ENCODE results near the gene HAGH.

Gene HAGH

DNA sequence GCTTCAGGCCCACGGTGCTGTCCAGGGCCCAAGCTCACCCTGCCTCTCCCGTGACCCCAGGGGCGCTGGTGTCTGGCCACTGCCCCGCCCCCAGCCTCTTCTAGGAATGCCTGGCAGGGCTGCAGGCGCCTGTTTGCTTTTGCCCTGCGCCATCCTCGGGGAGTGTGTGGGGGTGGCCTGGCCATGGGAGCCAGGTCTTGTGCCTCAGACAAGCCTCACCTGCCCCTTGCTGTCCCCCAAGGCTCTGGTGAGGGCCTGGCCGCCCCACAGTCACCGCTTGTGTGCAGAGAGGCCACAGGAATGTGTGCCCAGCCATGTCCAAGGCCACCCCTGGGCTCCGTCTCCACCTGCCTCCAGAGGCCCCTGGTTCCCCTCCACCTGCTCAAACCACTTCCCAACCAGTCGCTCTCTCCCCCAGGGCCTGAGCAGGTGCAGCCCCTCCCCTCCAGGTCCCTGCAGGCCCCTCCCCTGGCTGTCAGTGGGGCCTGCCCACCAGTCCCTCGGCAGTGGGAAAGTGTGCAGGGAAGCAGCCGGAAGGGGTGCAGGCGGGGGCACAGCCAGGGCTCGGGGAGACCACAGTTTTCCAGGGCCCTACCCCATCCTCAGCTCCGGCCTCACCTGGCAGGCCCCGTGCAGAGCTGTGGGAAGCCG lies 32.3 kb downstream of the HAGH start:
- H3K4me1 ChIP-seq (ENCODE audit: control extremely low read depth in 1 of 4, control insufficient read depth in 4 of 4, insufficient read depth in 4 of 4, low read length in 3 of 4) = no peaks in the 10 kb centered on the region
- H3K4me3 ChIP-seq (ENCODE audit: control insufficient read depth in 1 of 7, extremely low read depth in 1 of 7, insufficient read depth in 4 of 7, low read depth in 2 of 7, low read length in 6 of 7) = no peak overlapping the region
- H3K9me3 ChIP-seq (ENCODE audit: control extremely low read depth in 1 of 5, control insufficient read depth in 4 of 5, insufficient read depth in 2 of 5, low read depth in 1 of 5, low read length in 4 of 5) = peaks cover 0 to 9% (median 4%) of the 10 kb centered on the region in 5 experiments
- DNase-seq = no peak
- CTCF ChIA-PET = no interaction called here
- H3K27me3 ChIP-seq (replicated peaks in 2 of 5; ENCODE audit: control insufficient read depth in 4 of 5, insufficient read depth in 5 of 5, low read length in 4 of 5) = no peaks in the 10 kb centered on the region
- POLR2A ChIA-PET = no interaction called here
- WGBS (ENCODE audit: insufficient coverage) = 86% methylated on average over 17 of the region's 18 CpGs
- H3K27ac ChIP-seq (ENCODE audit: insufficient read depth in 1 of 2, low read depth in 1 of 2, low read length in 2 of 2, poor library complexity in 1 of 2, severe bottlenecking in 2 of 2) = no peak overlapping the region
- peaks cover 0 to 27% (median 12%) of the 10 kb centered on the region in 4 experiments for H3K36me3 ChIP-seq (ENCODE audit: control insufficient read depth in 4 of 4, insufficient read depth in 4 of 4, low read length in 3 of 4)

DNA sequence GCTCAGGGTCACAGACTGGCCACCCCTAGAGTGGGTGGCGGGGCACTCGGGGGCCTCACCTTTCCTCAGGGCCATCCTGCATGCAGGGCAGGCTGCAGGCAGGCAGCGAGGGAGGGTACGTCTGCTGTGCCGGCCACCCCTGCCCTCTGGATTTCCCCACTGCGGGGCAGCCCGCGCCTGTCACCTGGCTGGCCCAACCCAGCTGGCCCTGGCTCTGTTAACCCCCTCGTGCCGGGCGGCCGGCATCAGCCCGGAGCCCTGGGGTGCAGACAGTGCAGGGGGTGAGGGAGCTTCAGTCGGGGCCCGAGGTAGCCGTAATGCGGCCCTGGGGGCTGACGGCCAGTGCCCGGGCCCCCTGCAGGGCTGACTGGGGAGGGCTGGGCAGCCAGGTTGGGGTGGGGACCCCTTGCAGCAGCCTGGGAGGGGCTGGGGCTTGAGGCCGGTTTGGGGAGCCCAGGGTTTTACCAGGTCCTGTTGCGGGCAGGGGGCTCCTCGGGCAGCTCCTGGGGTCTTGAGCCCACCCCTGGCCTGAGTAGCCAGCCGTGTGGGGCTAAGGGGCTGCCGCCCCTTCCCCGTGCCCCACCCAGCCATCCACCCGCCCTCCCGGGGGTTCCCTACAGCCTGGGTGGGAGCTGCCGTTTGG lies 32.9 kb downstream of the HAGH start, which contains the start of gene IGFALS:
IGFALS (minus strand) TSS at position 128 of the 643 bp plus-strand sequence; CDS start at position 75, 53 bp downstream.
- Histone ChIP-seq H3K36me3 (ENCODE audit: control insufficient read depth in 4 of 4, insufficient read depth in 4 of 4, low read length in 3 of 4) (peaks cover 0 to 33% (median 16%) of the 10 kb centered on the region in 4 experiments), H3K4me3 (ENCODE audit: control insufficient read depth in 1 of 7, extremely low read depth in 1 of 7, insufficient read depth in 4 of 7, low read depth in 2 of 7, low read length in 6 of 7) (no peak within 1 kb of the TSS), H3K27ac (ENCODE audit: insufficient read depth in 1 of 2, low read depth in 1 of 2, low read length in 2 of 2, poor library complexity in 1 of 2, severe bottlenecking in 2 of 2) (no peak within 1 kb of the TSS), H3K4me1 (ENCODE audit: control extremely low read depth in 1 of 4, control insufficient read depth in 4 of 4, insufficient read depth in 4 of 4, low read length in 3 of 4) (no peaks in the 10 kb centered on the region), H3K27me3 (replicated peaks in 2 of 5; ENCODE audit: control insufficient read depth in 4 of 5, insufficient read depth in 5 of 5, low read length in 4 of 5) (no peaks in the 10 kb centered on the region), H3K9me3 (ENCODE audit: control extremely low read depth in 1 of 5, control insufficient read depth in 4 of 5, insufficient read depth in 2 of 5, low read depth in 1 of 5, low read length in 4 of 5) (peaks cover 0 to 6% (median 3%) of the 10 kb centered on the region in 5 experiments)
- 92% methylated on average over 16 of the region's 28 CpGs for WGBS (ENCODE audit: insufficient coverage)
- POLR2A ChIA-PET = no interaction called here
- no peak for DNase-seq
- CTCF ChIA-PET = no interaction called here

GRCh38 chr16:1792836-1793577 lies 33.6 kb downstream of the HAGH start:
- POLR2A ChIA-PET = no interaction called here
- Histone ChIP-seq H3K9me3 (ENCODE audit: control extremely low read depth in 1 of 5, control insufficient read depth in 4 of 5, insufficient read depth in 2 of 5, low read depth in 1 of 5, low read length in 4 of 5) (peaks cover 0 to 4% (median 2%) of the 10 kb centered on the region in 5 experiments), H3K4me1 (ENCODE audit: control extremely low read depth in 1 of 4, control insufficient read depth in 4 of 4, insufficient read depth in 4 of 4, low read length in 3 of 4) (no peaks in the 10 kb centered on the region), H3K4me3 (ENCODE audit: control insufficient read depth in 1 of 7, extremely low read depth in 1 of 7, insufficient read depth in 4 of 7, low read depth in 2 of 7, low read length in 6 of 7) (no peak overlapping the region), H3K27me3 (replicated peaks in 2 of 5; ENCODE audit: control insufficient read depth in 4 of 5, insufficient read depth in 5 of 5, low read length in 4 of 5) (no peaks in the 10 kb centered on the region), H3K27ac (ENCODE audit: insufficient read depth in 1 of 2, low read depth in 1 of 2, low read length in 2 of 2, poor library complexity in 1 of 2, severe bottlenecking in 2 of 2) (no peak overlapping the region), H3K36me3 (ENCODE audit: control insufficient read depth in 4 of 4, insufficient read depth in 4 of 4, low read length in 3 of 4) (peaks cover 0 to 40% (median 22%) of the 10 kb centered on the region in 4 experiments)
- no peak for DNase-seq
- CTCF ChIA-PET = no interaction called here
- 97% methylated on average over 24 of the region's 33 CpGs for WGBS (ENCODE audit: insufficient coverage)

DNA sequence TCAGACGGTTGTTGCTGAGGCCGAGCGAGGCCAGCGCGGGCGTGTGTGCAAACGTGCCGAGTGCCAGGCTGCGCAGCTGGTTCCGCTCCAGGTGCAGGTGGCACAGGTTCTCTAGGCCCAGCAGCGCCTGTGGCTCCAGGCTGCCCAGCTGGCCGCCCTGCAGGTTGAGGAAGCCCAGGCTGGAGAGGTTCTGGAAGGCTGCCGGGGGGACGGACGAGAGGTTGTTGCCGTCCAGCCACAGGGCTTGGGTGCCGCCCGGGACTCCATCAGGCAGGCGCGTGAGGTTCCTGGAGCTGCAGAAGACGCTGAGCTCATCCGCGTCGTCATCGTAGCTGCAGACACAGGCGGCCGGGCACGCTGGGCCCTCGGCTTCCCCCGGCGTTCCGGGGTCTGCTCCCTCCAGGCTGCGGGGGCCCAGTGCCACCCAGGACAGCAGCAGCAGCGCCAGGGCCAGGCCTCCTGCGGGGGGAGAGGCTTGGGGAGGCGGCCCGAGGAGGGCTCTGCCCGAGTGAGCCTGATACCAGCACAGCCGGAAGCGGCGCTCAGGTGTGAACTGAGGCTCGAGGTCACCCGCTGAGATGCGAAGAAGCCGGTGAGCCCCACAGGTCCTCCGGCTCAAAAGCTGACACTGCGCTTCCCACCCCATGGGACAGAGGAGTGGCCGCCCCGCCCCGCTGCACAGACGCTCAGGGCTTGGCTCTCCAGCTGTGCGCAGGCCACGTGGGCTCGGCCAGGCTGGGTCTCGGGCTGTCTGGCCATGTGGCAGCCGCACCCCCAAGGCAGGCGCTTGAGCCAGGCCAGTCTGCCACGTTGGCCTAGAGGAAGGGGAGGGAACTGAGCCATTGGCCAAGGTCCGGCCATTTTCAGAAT lies 34.4 kb downstream of the HAGH start:
- peaks cover 0 to under 1% (median 0%) of the 10 kb centered on the region in 5 experiments for H3K9me3 ChIP-seq (ENCODE audit: control extremely low read depth in 1 of 5, control insufficient read depth in 4 of 5, insufficient read depth in 2 of 5, low read depth in 1 of 5, low read length in 4 of 5)
- 96% methylated on average over 59 of the region's 59 CpGs for WGBS (ENCODE audit: insufficient coverage)
- H3K36me3 ChIP-seq (ENCODE audit: control insufficient read depth in 4 of 4, insufficient read depth in 4 of 4, low read length in 3 of 4) = peaks cover 0 to 48% (median 27%) of the 10 kb centered on the region in 4 experiments
- DNase-seq = no peak
- CTCF ChIA-PET = no interaction called here
- POLR2A ChIA-PET = no interaction called here
- H3K27ac ChIP-seq (ENCODE audit: insufficient read depth in 1 of 2, low read depth in 1 of 2, low read length in 2 of 2, poor library complexity in 1 of 2, severe bottlenecking in 2 of 2) = no peak overlapping the region
- H3K4me3 ChIP-seq (ENCODE audit: control insufficient read depth in 1 of 7, extremely low read depth in 1 of 7, insufficient read depth in 4 of 7, low read depth in 2 of 7, low read length in 6 of 7) = no peak overlapping the region
- no peaks in the 10 kb centered on the region for H3K4me1 ChIP-seq (ENCODE audit: control extremely low read depth in 1 of 4, control insufficient read depth in 4 of 4, insufficient read depth in 4 of 4, low read length in 3 of 4)
- H3K27me3 ChIP-seq (replicated peaks in 2 of 5; ENCODE audit: control insufficient read depth in 4 of 5, insufficient read depth in 5 of 5, low read length in 4 of 5) = no peaks in the 10 kb centered on the region

DNA sequence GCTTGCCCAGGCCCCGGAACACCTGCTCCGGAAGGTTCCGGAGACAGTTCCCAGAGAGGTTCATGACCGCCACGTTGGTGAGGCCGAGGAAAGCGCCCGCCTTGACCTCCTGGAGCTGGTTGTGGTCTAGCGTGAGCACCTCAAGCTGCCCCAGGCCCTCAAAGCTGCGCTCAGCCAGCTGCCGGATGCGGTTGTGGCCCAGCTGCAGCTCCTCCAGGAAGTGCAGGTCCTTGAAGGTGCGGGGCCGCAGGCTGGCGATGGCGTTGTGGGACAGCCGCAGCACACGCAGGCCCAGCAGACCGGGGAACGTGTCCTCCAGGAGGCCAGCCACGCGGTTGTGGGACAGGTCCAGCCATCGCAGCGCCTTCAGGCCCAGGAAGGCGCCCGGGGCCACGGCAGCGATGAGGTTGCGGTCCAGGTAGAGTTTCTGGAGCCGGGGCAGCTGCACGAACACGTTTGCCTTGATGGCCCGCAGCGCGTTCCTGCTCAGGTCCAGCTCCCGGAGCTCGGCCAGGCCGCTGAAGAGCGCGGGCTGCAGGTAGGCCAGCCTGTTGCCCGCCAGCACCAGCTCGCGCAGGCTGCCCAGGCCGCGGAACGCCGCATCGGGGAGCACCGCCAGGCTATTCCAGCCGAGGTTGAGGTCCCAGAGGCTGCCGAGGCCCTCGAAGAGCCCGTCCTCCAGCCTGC lies 35.2 kb downstream of the HAGH start:
- Histone ChIP-seq H3K36me3 (ENCODE audit: control insufficient read depth in 4 of 4, insufficient read depth in 4 of 4, low read length in 3 of 4) (peaks cover 0 to 56% (median 32%) of the 10 kb centered on the region in 4 experiments), H3K9me3 (ENCODE audit: control extremely low read depth in 1 of 5, control insufficient read depth in 4 of 5, insufficient read depth in 2 of 5, low read depth in 1 of 5, low read length in 4 of 5) (no peaks in the 10 kb centered on the region), H3K4me3 (ENCODE audit: control insufficient read depth in 1 of 7, extremely low read depth in 1 of 7, insufficient read depth in 4 of 7, low read depth in 2 of 7, low read length in 6 of 7) (no peak overlapping the region), H3K27me3 (replicated peaks in 2 of 5; ENCODE audit: control insufficient read depth in 4 of 5, insufficient read depth in 5 of 5, low read length in 4 of 5) (no peaks in the 10 kb centered on the region), H3K27ac (ENCODE audit: insufficient read depth in 1 of 2, low read depth in 1 of 2, low read length in 2 of 2, poor library complexity in 1 of 2, severe bottlenecking in 2 of 2) (no peak overlapping the region), H3K4me1 (ENCODE audit: control extremely low read depth in 1 of 4, control insufficient read depth in 4 of 4, insufficient read depth in 4 of 4, low read length in 3 of 4) (no peaks in the 10 kb centered on the region)
- ChIA-PET CTCF (interaction anchor here (0.8 kb wide), 1 partner anchor 57 kb away, joined by 3 read pairs; no protein-coding TSS in a partner anchor), POLR2A (interaction anchor here (0.8 kb wide), 1 partner anchor 35 kb away, joined by 3 read pairs; the partner anchor contains the start of gene HAGH)
- WGBS (ENCODE audit: insufficient coverage) = 97% methylated on average over 53 of the region's 53 CpGs
- DNase-seq = no peak

GRCh38 chr16:1790611-1791255 lies 35.9 kb downstream of the HAGH start:
- WGBS (ENCODE audit: insufficient coverage) = 97% methylated on average over 40 of the region's 44 CpGs
- CTCF ChIA-PET = interaction anchor here (0.8 kb wide), 1 partner anchor 58 kb away, joined by 3 read pairs; no protein-coding TSS in a partner anchor

More at GRCh38 chr16:1790611-1791255, 35.9 kb downstream of the HAGH start:
- no peak overlapping the region for H3K4me3 ChIP-seq (ENCODE audit: control insufficient read depth in 1 of 7, extremely low read depth in 1 of 7, insufficient read depth in 4 of 7, low read depth in 2 of 7, low read length in 6 of 7)
- POLR2A ChIA-PET = interaction anchor here (0.8 kb wide), 1 partner anchor 36 kb away, joined by 3 read pairs; the partner anchor contains the start of gene HAGH
- H3K27ac ChIP-seq (ENCODE audit: insufficient read depth in 1 of 2, low read depth in 1 of 2, low read length in 2 of 2, poor library complexity in 1 of 2, severe bottlenecking in 2 of 2) = no peak overlapping the region
- DNase-seq = no peak
- H3K4me1 ChIP-seq (ENCODE audit: control extremely low read depth in 1 of 4, control insufficient read depth in 4 of 4, insufficient read depth in 4 of 4, low read length in 3 of 4) = no peaks in the 10 kb centered on the region
- H3K36me3 ChIP-seq (ENCODE audit: control insufficient read depth in 4 of 4, insufficient read depth in 4 of 4, low read length in 3 of 4) = peaks cover 0 to 62% (median 36%) of the 10 kb centered on the region in 4 experiments
- no peaks in the 10 kb centered on the region for H3K9me3 ChIP-seq (ENCODE audit: control extremely low read depth in 1 of 5, control insufficient read depth in 4 of 5, insufficient read depth in 2 of 5, low read depth in 1 of 5, low read length in 4 of 5)
- no peaks in the 10 kb centered on the region for H3K27me3 ChIP-seq (replicated peaks in 2 of 5; ENCODE audit: control insufficient read depth in 4 of 5, insufficient read depth in 5 of 5, low read length in 4 of 5)
